T-cell (primary cell): ENCODE results near the gene SERPINA12. TPM values are rescaled to one million over a fixed set of nuclear protein-coding genes. Genes with fewer than 3 reads are reported as not detected.
"Not testable (repeated sequence)": the region's sequence is repeated elsewhere in the genome, so short reads cannot be mapped to it uniquely, and the experiment has no call there.

Experiments
- ATAC-seq, 4 experiments: fragments of 200-7000 bp in 3 of 4; fragments of 150-1000 bp in 1 of 4; cut with Tn5 transposase; replicated peaks in 1 of 4; 1 replicate in 3 of 4; 2 replicates in 1 of 4; pipeline ENCODE4 v1.10.0; 2021; ENCODE audit warnings: moderate library complexity in 3 of 4, mild to moderate bottlenecking in 2 of 4, moderate number of reproducible peaks in 1 of 4
- CTCF ChIA-PET, 2 donors: fragments of 300-600 bp; sonication (Branson Sonifier 250); formaldehyde crosslinking; loops; one replicate each; lab custom pipeline; 2022; ENCODE audit warnings: antibody characterized with exemption in 2 of 2; lab: Charles Lee
- POLR2A ChIA-PET, 2 donors: fragments of 300-600 bp; sonication (Branson Sonifier 250); formaldehyde crosslinking; loops; one replicate each; lab custom pipeline; 2022; ENCODE audit warnings: antibody characterized with exemption in 2 of 2; lab: Charles Lee
- DNase-seq, 35 experiments: peaks; one replicate each; pipeline versions ENCODE4 v3.0.0 to v3.0.0-alpha.2; 2013 to 2023
- H3K27ac ChIP-seq: one replicate; pipeline ENCODE4 v1.5.1; 2013; ENCODE audit warnings: low read length
- H3K27me3 ChIP-seq, 2 experiments: replicated peaks in 1 of 2; 1 replicate in 1 of 2; 2 replicates in 1 of 2; pipeline versions ENCODE4 v1.6.1 to v1.7.0; 2013; ENCODE audit warnings: low read length in 1 of 2, mixed read lengths in 1 of 2; ENCODE audit not compliant: control insufficient read depth in 2 of 2, insufficient read depth in 2 of 2; ENCODE audit errors: extremely low read depth in 1 of 2
- H3K36me3 ChIP-seq, 2 donors: 1 replicate in 1 of 2; 2 replicates in 1 of 2; pipeline versions ENCODE4 v1.6.1 to v1.7.0; 2013; ENCODE audit warnings: low read length in 1 of 2; ENCODE audit not compliant: control insufficient read depth in 2 of 2, insufficient read depth in 1 of 2; ENCODE audit errors: extremely low read depth in 1 of 2
- H3K4me1 ChIP-seq, 2 experiments: 1 replicate in 1 of 2; 2 replicates in 1 of 2; pipeline versions ENCODE4 v1.6.1 to v1.7.0; 2013; ENCODE audit warnings: low read length in 2 of 2, mixed read lengths in 1 of 2; ENCODE audit not compliant: insufficient read depth in 2 of 2, control insufficient read depth in 1 of 2; ENCODE audit errors: extremely low read depth in 1 of 2
- H3K4me3 ChIP-seq, 2 donors: 1 replicate in 1 of 2; 2 replicates in 1 of 2; pipeline versions ENCODE4 v1.5.1 to v1.7.0; 2013; ENCODE audit warnings: mild to moderate bottlenecking in 2 of 2, low read length in 1 of 2, moderate library complexity in 1 of 2; ENCODE audit not compliant: control insufficient read depth in 1 of 2; ENCODE audit errors: extremely low read depth in 1 of 2
- H3K9me3 ChIP-seq: 2 replicates; pipeline ENCODE4 v1.7.0; 2013
- H3K27ac Mint-ChIP-seq, 2 donors: one replicate each; pipeline ENCODE4 v1.8.0; 2020 to 2021; ENCODE audit warnings: mild to moderate bottlenecking in 2 of 2, mixed read lengths in 2 of 2
- H3K27me3 Mint-ChIP-seq, 2 donors: one replicate each; pipeline ENCODE4 v1.8.0; 2021 to 2022; ENCODE audit warnings: mixed read lengths in 2 of 2
- H3K36me3 Mint-ChIP-seq: one replicate; pipeline ENCODE4 v1.8.0; 2021; ENCODE audit warnings: mixed read lengths
- H3K4me1 Mint-ChIP-seq, 3 donors: one replicate each; pipeline ENCODE4 v1.8.0; 2020 to 2022; ENCODE audit warnings: mixed read lengths in 3 of 3, mild to moderate bottlenecking in 1 of 3
- H3K4me3 Mint-ChIP-seq, 3 donors: one replicate each; pipeline ENCODE4 v1.8.0; 2020 to 2022; ENCODE audit warnings: mild to moderate bottlenecking in 3 of 3, mixed read lengths in 3 of 3, moderate library complexity in 3 of 3
- H3K9me3 Mint-ChIP-seq, 3 donors: one replicate each; pipeline ENCODE4 v1.8.0; 2020 to 2022; ENCODE audit warnings: mixed read lengths in 3 of 3
- WGBS: methylation state at CpG from one replicate; pipeline ENCODE4 v1.1.5; 2013; ENCODE audit warnings: missing lambda C conversion rate; ENCODE audit not compliant: insufficient coverage; 5-methylcytosine and 5-hydroxymethylcytosine counted together
- total RNA-seq, 35 experiments: library from RNA in 6 of 35; stranded (reverse) in 6 of 35; fragments of 120-200 nt in 1 of 35; gene quantifications; one replicate each; pipeline versions ENCODE4 v1.2.1 to v1.2.4 and lab custom pipeline; 2013 to 2026

The SERPINA12 gene
- total RNA-seq, 5 donors from 2014 or later (not counting 1 experiment from before 2014, with no cell fraction given): not detected

GRCh38 chr14:94482132-94483070 is 26.9 kb downstream of the SERPINA12 start:
- H3K36me3 Mint-ChIP-seq, DNase-seq, H3K36me3 ChIP-seq, H3K9me3 ChIP-seq, ATAC-seq, H3K27ac Mint-ChIP-seq, H3K27ac ChIP-seq, H3K4me3 Mint-ChIP-seq, POLR2A ChIA-PET, H3K4me1 Mint-ChIP-seq, H3K4me3 ChIP-seq, CTCF ChIA-PET: not testable (repeated sequence)
- WGBS: 79% methylated on average over 4 of the region's 10 CpGs
- Mint-ChIP-seq H3K9me3 (peaks cover 6 to 22% (median 14%) of the 10 kb centered on the region in 3 donors), H3K27me3 (peaks cover 15 to 29% of the 10 kb centered on the region in 2 donors)
- Histone ChIP-seq H3K27me3 (peaks cover 0 to 26% of the 10 kb centered on the region in 2 experiments), H3K4me1 (peaks cover 0 to 11% of the 10 kb centered on the region in 2 experiments)

GRCh38 chr14:94481468-94482131 is 27.7 kb downstream of the SERPINA12 start:
- Mint-ChIP-seq H3K27me3 (peaks cover 15 to 21% of the 10 kb centered on the region in 2 donors), H3K36me3 (no peaks in the 10 kb centered on the region), H3K4me3 (no peak overlapping the region), H3K27ac (no peak overlapping the region), H3K4me1 (peaks cover 0 to 5% (median 4%) of the 10 kb centered on the region in 3 donors), H3K9me3 (peaks cover 6 to 24% (median 15%) of the 10 kb centered on the region in 3 donors)
- no peak overlapping the region for H3K4me3 ChIP-seq
- ATAC-seq: no peak
- H3K27ac ChIP-seq: no peak overlapping the region
- peaks cover 0 to 18% of the 10 kb centered on the region in 2 experiments for H3K27me3 ChIP-seq
- ChIA-PET POLR2A (no interaction called here), CTCF (no interaction called here)
- DNase-seq: no peak
- no peaks in the 10 kb centered on the region for H3K36me3 ChIP-seq
- WGBS: 100% methylated on average over 2 of the region's 5 CpGs
- peaks cover 0 to 9% of the 10 kb centered on the region in 2 experiments for H3K4me1 ChIP-seq
- H3K9me3 ChIP-seq: no peaks in the 10 kb centered on the region

GRCh38 chr14:94480809-94481208 is 28.5 kb downstream of the SERPINA12 start:
- H3K27me3 ChIP-seq: peaks cover 0 to 10% of the 10 kb centered on the region in 2 experiments
- WGBS: 49% methylated on average over 2 of the region's 2 CpGs
- no peak overlapping the region for H3K4me3 ChIP-seq
- CTCF ChIA-PET: no interaction called here
- no peaks in the 10 kb centered on the region for H3K9me3 ChIP-seq
- H3K4me3 Mint-ChIP-seq: no peak overlapping the region
- ATAC-seq (no peak), DNase-seq (no peak)
- peaks cover 11 to 14% of the 10 kb centered on the region in 2 donors for H3K27me3 Mint-ChIP-seq
- no peaks in the 10 kb centered on the region for H3K36me3 Mint-ChIP-seq
- no peak overlapping the region for H3K27ac Mint-ChIP-seq
- H3K27ac ChIP-seq: no peak overlapping the region
- peaks cover 0 to 1% of the 10 kb centered on the region in 2 experiments for H3K4me1 ChIP-seq
- H3K9me3 Mint-ChIP-seq: peaks cover 6 to 24% (median 15%) of the 10 kb centered on the region in 3 donors
- POLR2A ChIA-PET: no interaction called here
- no peaks in the 10 kb centered on the region for H3K4me1 Mint-ChIP-seq
- no peaks in the 10 kb centered on the region for H3K36me3 ChIP-seq

- Histone ChIP-seq H3K4me3 (no peak overlapping the region), H3K27me3 (peaks cover 0 to 6% of the 10 kb centered on the region in 2 experiments), H3K9me3 (no peaks in the 10 kb centered on the region), H3K36me3 (no peaks in the 10 kb centered on the region), H3K27ac (no peak overlapping the region), H3K4me1 (no peaks in the 10 kb centered on the region)
- ATAC-seq (no peak), DNase-seq (no peak)
- Mint-ChIP-seq H3K27ac (no peak overlapping the region), H3K9me3 (peaks cover 6 to 24% (median 15%) of the 10 kb centered on the region in 3 donors), H3K4me3 (no peak overlapping the region), H3K36me3 (no peaks in the 10 kb centered on the region), H3K27me3 (peaks cover 5 to 7% of the 10 kb centered on the region in 2 donors), H3K4me1 (no peaks in the 10 kb centered on the region)
- POLR2A ChIA-PET: no interaction called here
- CTCF ChIA-PET: interaction anchor here in 1 of 2 donors (1.5 kb wide), 1 partner anchor 9 kb away, joined by 6 read pairs; no protein-coding TSS in a partner anchor
Observed at GRCh38 chr14:94478420-94478819, 30.8 kb downstream of the SERPINA12 start.

GRCh38 chr14:94476023-94476422 is 33.2 kb downstream of the SERPINA12 start, which contains the start of gene SERPINA9:
Gene SERPINA9 (minus strand): TSS chr14:94476197. CDS start chr14:94469840, 6,357 bp downstream.
- Mint-ChIP-seq H3K27me3 (peaks cover 5 to 15% of the 10 kb centered on the region in 2 donors), H3K4me3 (no peak within 1 kb of the TSS), H3K4me1 (no peaks in the 10 kb centered on the region), H3K27ac (no peak within 1 kb of the TSS), H3K36me3 (no peaks in the 10 kb centered on the region), H3K9me3 (peaks cover 6 to 24% (median 15%) of the 10 kb centered on the region in 3 donors)
- no peaks in the 10 kb centered on the region for H3K4me1 ChIP-seq
- ChIA-PET CTCF (no interaction called here), POLR2A (no interaction called here)
- H3K36me3 ChIP-seq: no peaks in the 10 kb centered on the region
- H3K4me3 ChIP-seq: no peak within 1 kb of the TSS
- no peak for ATAC-seq
- no peak within 1 kb of the TSS for H3K27ac ChIP-seq
- no peak for DNase-seq
- H3K9me3 ChIP-seq: no peaks in the 10 kb centered on the region
- peaks cover 0 to 6% of the 10 kb centered on the region in 2 experiments for H3K27me3 ChIP-seq
- 67% methylated on average over 1 of the region's 2 CpGs for whole genome bisulfite sequencing

GRCh38 chr14:94474581-94475031 is 34.7 kb downstream of the SERPINA12 start:
- no peaks in the 10 kb centered on the region for H3K4me1 ChIP-seq
- no peak overlapping the region for H3K4me3 ChIP-seq
- H3K36me3 ChIP-seq: no peaks in the 10 kb centered on the region
- ATAC-seq (no peak), DNase-seq (no peak)
- H3K9me3 Mint-ChIP-seq: peaks cover 6 to 24% (median 15%) of the 10 kb centered on the region in 3 donors
- H3K27ac ChIP-seq: no peak overlapping the region
- H3K36me3 Mint-ChIP-seq: no peaks in the 10 kb centered on the region
- H3K27me3 ChIP-seq: peaks cover 0 to 9% of the 10 kb centered on the region in 2 experiments
- POLR2A ChIA-PET: interaction anchor here in 1 of 2 donors (0.6 kb wide), 1 partner anchor 10 kb away, joined by 4 read pairs; no protein-coding TSS in a partner anchor
- H3K4me3 Mint-ChIP-seq: no peak overlapping the region
- CTCF ChIA-PET: no interaction called here
- 79% methylated on average over 5 of the region's 7 CpGs for WGBS
- no peak overlapping the region for H3K27ac Mint-ChIP-seq
- H3K27me3 Mint-ChIP-seq: peaks cover 5 to 15% of the 10 kb centered on the region in 2 donors
- H3K9me3 ChIP-seq: no peaks in the 10 kb centered on the region
- no peaks in the 10 kb centered on the region for H3K4me1 Mint-ChIP-seq
